ENCODE results near the gene SIGLEC9. TPM values are rescaled to one million over a fixed set of nuclear protein-coding genes. Genes with fewer than 3 reads are reported as not detected.

The SIGLEC9 gene
- polyA plus RNA-seq, 4 donors, result 0.81 to 3.4 (median 1.0) TPM

DNA sequence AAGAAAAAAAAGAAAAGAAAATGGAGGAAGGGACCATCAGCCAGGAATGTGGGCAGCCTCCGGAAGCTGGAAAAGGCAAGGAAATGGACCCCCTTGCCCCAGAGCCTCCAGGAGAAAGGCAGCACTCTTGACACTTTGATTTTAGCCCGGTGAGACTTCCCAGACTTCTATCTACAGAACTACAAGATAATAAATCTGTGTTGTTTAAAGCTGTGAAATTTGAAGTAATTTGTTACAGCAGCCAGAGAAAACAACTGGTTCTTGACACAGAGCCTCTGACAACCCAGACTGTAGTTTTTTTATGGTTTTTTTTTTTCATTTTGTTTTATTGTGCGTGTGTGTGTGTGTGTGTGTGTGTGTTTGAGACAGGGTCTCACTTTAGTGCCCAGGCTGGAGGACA lies 24.1 kb upstream of the SIGLEC9 start:
- peaks cover 0 to 38% (median 8%) of the 10 kb centered on the region in 3 donors for H3K36me3 ChIP-seq (ENCODE audit: control insufficient read depth in 3 of 3, insufficient read depth in 2 of 3, low read depth in 1 of 3, low read length in 3 of 3)
- H3K9me3 ChIP-seq (ENCODE audit: control insufficient read depth in 2 of 2, insufficient read depth in 1 of 2, low read depth in 1 of 2, low read length in 1 of 2), result no peaks in the 10 kb centered on the region
- H3K27me3 ChIP-seq (ENCODE audit: control insufficient read depth in 3 of 3, insufficient read depth in 3 of 3, low read length in 3 of 3), result no peaks in the 10 kb centered on the region
- H3K4me3 ChIP-seq (ENCODE audit: low read depth in 1 of 3, low read length in 3 of 3), result no peak overlapping the region
- FAIRE-seq (no peak), DNase-seq (no peak)
- H3K27ac ChIP-seq (ENCODE audit: low read depth in 1 of 3, low read length in 2 of 3), result no peak overlapping the region
- 59 to 75% (median 63%) methylated on average over 3 of the region's 3 CpGs for WGBS, 3 donors
- H3K4me1 ChIP-seq (ENCODE audit: control insufficient read depth in 3 of 3, insufficient read depth in 2 of 3, low read depth in 1 of 3, low read length in 2 of 3), result no peaks in the 10 kb centered on the region

DNA sequence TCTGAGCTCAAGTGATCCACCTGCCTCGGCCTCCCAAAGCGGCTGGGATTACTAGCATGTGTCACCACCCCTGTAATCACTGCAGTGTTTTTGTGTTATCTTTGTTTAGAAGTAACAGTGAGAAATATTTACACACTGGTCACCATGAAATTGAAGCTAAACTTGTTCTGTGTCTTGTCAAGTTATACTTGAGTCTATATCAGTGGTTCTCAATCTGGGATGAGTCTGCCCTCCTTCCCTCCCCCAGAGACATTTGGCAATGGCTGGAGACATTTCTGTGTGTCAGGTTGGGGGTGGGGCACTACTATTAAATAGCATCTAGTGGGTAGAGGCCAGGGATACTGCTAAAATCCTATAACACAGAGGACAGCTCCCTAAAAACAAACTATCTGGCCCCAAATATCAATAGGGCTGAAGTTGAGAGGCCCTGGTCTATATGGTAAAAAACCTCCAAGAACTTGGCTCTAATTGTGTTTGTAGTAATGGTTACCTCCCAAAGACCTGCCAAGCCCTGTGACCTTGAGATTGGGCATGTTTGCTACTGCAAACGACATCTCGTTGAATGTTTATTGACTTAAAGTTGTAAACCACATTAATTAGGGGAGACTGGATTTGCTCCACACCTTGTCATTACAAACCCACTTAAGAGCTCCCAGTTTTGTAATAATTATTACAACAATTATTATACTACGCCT lies 23.4 kb upstream of the SIGLEC9 start:
- WGBS, 3 donors, result 48 to 70% (median 62%) methylated on average over 5 of the region's 5 CpGs
- Histone ChIP-seq H3K27ac (ENCODE audit: low read depth in 1 of 3, low read length in 2 of 3) (no peak overlapping the region), H3K4me3 (ENCODE audit: low read depth in 1 of 3, low read length in 3 of 3) (no peak overlapping the region), H3K9me3 (ENCODE audit: control insufficient read depth in 2 of 2, insufficient read depth in 1 of 2, low read depth in 1 of 2, low read length in 1 of 2) (no peaks in the 10 kb centered on the region), H3K27me3 (ENCODE audit: control insufficient read depth in 3 of 3, insufficient read depth in 3 of 3, low read length in 3 of 3) (no peaks in the 10 kb centered on the region), H3K4me1 (ENCODE audit: control insufficient read depth in 3 of 3, insufficient read depth in 2 of 3, low read depth in 1 of 3, low read length in 2 of 3) (no peaks in the 10 kb centered on the region), H3K36me3 (ENCODE audit: control insufficient read depth in 3 of 3, insufficient read depth in 2 of 3, low read depth in 1 of 3, low read length in 3 of 3) (peaks cover 0 to 44% (median 8%) of the 10 kb centered on the region in 3 donors)
- DNase-seq (no peak), FAIRE-seq (no peak)

DNA sequence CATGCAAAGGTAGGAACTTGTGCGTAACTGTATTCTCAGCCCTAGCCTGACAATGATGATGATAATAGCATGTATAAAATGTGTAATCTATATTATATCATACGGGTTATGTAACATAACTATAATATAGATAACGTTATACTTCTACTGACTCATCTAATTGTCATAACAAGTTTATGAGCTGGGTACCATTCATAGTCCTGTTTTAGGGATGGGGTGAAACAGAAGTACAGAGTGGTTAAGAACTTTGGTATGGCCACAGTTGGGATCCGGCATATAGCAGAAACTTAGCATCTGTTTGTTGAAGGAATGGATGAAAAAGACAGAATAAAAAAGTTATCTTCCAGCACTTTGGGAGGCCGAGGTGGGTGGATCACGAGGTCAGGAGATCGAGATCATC lies 21.7 kb upstream of the SIGLEC9 start:
- Histone ChIP-seq H3K36me3 (ENCODE audit: control insufficient read depth in 3 of 3, insufficient read depth in 2 of 3, low read depth in 1 of 3, low read length in 3 of 3) (peaks cover 0 to 37% (median 8%) of the 10 kb centered on the region in 3 donors), H3K27ac (ENCODE audit: low read depth in 1 of 3, low read length in 2 of 3) (no peak overlapping the region), H3K9me3 (ENCODE audit: control insufficient read depth in 2 of 2, insufficient read depth in 1 of 2, low read depth in 1 of 2, low read length in 1 of 2) (no peaks in the 10 kb centered on the region), H3K4me1 (ENCODE audit: control insufficient read depth in 3 of 3, insufficient read depth in 2 of 3, low read depth in 1 of 3, low read length in 2 of 3) (peaks cover 0 to 5% (median 0%) of the 10 kb centered on the region in 3 donors), H3K4me3 (ENCODE audit: low read depth in 1 of 3, low read length in 3 of 3) (no peak overlapping the region), H3K27me3 (ENCODE audit: control insufficient read depth in 3 of 3, insufficient read depth in 3 of 3, low read length in 3 of 3) (no peaks in the 10 kb centered on the region)
- no peak for FAIRE-seq
- no peak for DNase-seq
- WGBS, 3 donors, result 86 to 95% (median 89%) methylated on average over 7 of the region's 7 CpGs

DNA sequence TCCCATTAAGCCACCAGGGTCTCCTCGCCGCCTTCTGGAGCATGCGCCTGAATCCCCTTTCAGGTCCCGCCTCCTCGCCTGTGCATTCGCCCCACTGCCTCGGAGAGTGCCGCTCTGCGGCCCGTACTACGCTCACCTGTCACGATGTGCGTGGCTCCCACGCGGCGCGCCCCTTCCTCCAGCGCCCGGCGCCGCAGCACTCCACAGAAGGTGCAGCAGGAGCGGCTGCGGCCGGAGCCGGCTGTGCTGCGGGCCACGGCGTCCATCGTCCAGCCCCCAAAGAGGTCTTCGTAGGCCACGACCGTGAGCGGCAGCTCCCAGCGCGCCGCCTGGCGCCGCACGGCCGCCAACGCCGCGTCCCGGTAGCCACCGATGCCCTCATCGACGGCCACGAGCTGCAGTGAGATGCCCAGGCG lies 20.8 kb upstream of the SIGLEC9 start:
- no peak overlapping the region for H3K4me3 ChIP-seq (ENCODE audit: low read depth in 1 of 3, low read length in 3 of 3)
- H3K27ac ChIP-seq (ENCODE audit: low read depth in 1 of 3, low read length in 2 of 3), result no peak overlapping the region
- no peaks in the 10 kb centered on the region for H3K9me3 ChIP-seq (ENCODE audit: control insufficient read depth in 2 of 2, insufficient read depth in 1 of 2, low read depth in 1 of 2, low read length in 1 of 2)
- FAIRE-seq (no peak), DNase-seq (no peak)
- peaks cover 0 to 36% (median 8%) of the 10 kb centered on the region in 3 donors for H3K36me3 ChIP-seq (ENCODE audit: control insufficient read depth in 3 of 3, insufficient read depth in 2 of 3, low read depth in 1 of 3, low read length in 3 of 3)
- peaks cover 0 to 8% (median 2%) of the 10 kb centered on the region in 3 donors for H3K4me1 ChIP-seq (ENCODE audit: control insufficient read depth in 3 of 3, insufficient read depth in 2 of 3, low read depth in 1 of 3, low read length in 2 of 3)
- no peaks in the 10 kb centered on the region for H3K27me3 ChIP-seq (ENCODE audit: control insufficient read depth in 3 of 3, insufficient read depth in 3 of 3, low read length in 3 of 3)
- 91 to 96% (median 92%) methylated on average over 37 to 49 of the region's 49 CpGs for WGBS, 3 donors

DNA sequence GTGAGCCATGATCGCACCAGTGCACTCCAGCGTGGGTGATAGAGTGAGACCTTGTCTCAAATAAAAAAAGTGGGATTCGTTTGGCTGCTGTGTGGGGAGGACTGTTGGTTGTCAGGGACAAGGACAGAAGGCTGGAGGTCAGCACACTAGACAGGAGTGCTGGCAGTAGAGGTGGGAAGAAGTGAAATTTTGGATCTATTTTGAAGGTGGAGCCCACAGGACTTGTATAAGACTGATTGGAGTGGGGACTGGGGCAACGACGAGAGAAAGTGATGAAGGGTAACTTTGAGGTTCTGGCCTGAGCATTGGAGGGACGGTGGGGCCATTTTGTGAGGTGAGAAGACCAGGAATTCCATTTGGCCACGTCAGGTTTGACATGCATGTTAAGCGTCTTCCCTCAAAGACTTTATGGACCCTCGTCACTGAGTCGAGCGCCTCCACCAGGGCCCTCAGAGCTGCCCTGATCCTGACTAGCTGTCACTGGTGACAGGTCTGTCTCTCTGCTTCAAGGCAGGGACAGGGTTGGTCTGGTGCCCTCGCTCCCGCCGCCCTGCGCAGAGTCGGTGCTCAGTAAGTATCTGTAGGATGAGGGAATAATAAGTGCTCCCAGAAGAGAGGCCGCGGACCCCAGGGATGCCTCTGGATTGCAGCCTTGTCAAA lies 17.2 kb upstream of the SIGLEC9 start:
- Histone ChIP-seq H3K9me3 (ENCODE audit: control insufficient read depth in 2 of 2, insufficient read depth in 1 of 2, low read depth in 1 of 2, low read length in 1 of 2) (no peaks in the 10 kb centered on the region), H3K4me3 (ENCODE audit: low read depth in 1 of 3, low read length in 3 of 3) (peak overlapping the region; percentile 45 to 77 (median 55)), H3K36me3 (ENCODE audit: control insufficient read depth in 3 of 3, insufficient read depth in 2 of 3, low read depth in 1 of 3, low read length in 3 of 3) (peaks cover 0 to 24% (median 3%) of the 10 kb centered on the region in 3 donors), H3K27ac (ENCODE audit: low read depth in 1 of 3, low read length in 2 of 3) (peak overlapping the region in 2 of 3 donors; percentile 3 to 50), H3K4me1 (ENCODE audit: control insufficient read depth in 3 of 3, insufficient read depth in 2 of 3, low read depth in 1 of 3, low read length in 2 of 3) (peaks cover 0 to 9% (median 2%) of the 10 kb centered on the region in 3 donors), H3K27me3 (ENCODE audit: control insufficient read depth in 3 of 3, insufficient read depth in 3 of 3, low read length in 3 of 3) (no peaks in the 10 kb centered on the region)
- no peak for FAIRE-seq
- DNase-seq, result no peak
- 9 to 17% (median 15%) methylated on average over 18 of the region's 18 CpGs for WGBS, 3 donors

DNA sequence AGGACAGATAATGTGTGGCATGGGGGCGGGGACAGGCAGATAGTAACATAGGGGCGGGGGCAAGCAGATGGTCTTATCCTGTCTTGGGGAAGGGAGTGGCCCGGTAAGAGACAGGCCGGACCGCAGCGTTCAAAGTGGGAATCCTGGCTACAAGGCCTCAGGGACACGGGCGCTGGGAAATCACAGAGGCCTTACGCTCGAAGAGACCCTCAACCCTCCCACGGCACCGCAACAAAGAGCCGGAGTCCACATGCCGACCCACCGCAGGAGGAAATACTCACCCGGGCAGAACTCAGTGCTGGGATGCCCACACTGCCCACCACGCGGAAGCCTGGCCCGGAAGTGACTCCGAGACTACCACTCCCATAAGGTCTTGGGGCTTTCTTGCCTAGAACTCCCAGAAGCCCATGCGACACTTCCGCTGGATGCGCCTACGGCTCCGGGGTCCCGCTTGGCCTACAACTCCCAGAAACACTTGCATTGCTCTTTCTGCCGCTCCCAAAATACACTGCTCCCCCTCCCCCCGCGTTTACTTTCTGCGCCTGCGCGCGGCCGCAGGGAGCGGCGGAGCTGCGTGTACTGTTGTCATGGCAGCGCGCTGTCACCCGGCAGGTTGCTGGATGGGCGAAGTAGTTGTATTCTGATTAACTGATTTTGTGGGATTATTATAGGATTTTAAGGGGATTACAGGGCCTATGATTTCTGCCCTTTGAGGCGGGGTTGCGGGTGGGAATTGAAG lies 16.5 kb upstream of the SIGLEC9 start, which contains the start of gene CTU1:
TSS of gene CTU1 (minus strand) at position 344 of the 739 bp plus-strand sequence. CDS start 3,840 bp downstream, outside the sequence.
- WGBS, 3 donors, result 0 to 1% (median 0%) methylated on average over 42 to 43 of the region's 43 CpGs
- H3K4me1 ChIP-seq (ENCODE audit: control insufficient read depth in 3 of 3, insufficient read depth in 2 of 3, low read depth in 1 of 3, low read length in 2 of 3), result peaks cover 0 to 9% (median 2%) of the 10 kb centered on the region in 3 donors
- H3K36me3 ChIP-seq (ENCODE audit: control insufficient read depth in 3 of 3, insufficient read depth in 2 of 3, low read depth in 1 of 3, low read length in 3 of 3), result peaks cover 0 to 21% (median 0%) of the 10 kb centered on the region in 3 donors
- no peaks in the 10 kb centered on the region for H3K9me3 ChIP-seq (ENCODE audit: control insufficient read depth in 2 of 2, insufficient read depth in 1 of 2, low read depth in 1 of 2, low read length in 1 of 2)
- no peaks in the 10 kb centered on the region for H3K27me3 ChIP-seq (ENCODE audit: control insufficient read depth in 3 of 3, insufficient read depth in 3 of 3, low read length in 3 of 3)
- no peak for FAIRE-seq
- DNase-seq, result peak; percentile 99
- H3K27ac ChIP-seq (ENCODE audit: low read depth in 1 of 3, low read length in 2 of 3), result peak within 1 kb of the TSS in 2 of 3 donors; percentile 3 to 70
- H3K4me3 ChIP-seq (ENCODE audit: low read depth in 1 of 3, low read length in 3 of 3), result peak within 1 kb of the TSS; percentile 54 to 77 (median 55)

DNA sequence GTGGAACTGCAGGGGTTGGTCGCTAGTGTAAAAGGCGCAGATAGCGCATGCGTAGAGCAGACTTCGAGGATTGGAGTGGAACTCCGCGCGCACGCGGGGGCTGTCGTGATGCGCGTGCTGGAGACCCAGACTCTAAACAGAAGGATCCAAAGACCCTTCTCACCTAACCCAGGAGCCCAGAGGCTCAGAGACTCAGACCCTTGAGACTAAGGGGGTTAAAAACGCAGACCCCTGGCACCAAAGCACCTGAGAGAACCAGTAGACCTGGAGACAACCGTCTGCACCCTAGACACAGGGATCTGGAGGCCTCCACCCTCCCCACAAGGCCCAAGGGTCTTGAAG lies 15.9 kb upstream of the SIGLEC9 start:
- FAIRE-seq (no peak), DNase-seq (no peak)

DNA sequence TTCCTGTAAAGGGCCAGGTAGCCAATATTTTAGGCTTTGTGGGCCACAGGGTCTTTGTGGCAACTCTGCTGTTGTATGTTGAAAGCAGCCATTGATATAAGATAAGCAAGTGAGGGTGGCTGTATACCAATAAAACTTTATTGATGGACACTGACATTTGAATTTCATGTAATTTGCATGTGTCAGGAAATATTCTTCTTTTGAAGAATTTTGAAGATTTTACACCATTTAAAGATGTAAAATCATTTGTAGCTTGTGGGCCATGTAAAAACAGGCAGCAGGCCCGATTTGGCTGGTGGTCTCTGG lies 14.1 kb upstream of the SIGLEC9 start:
- DNase-seq (no peak), FAIRE-seq (no peak)
- H3K36me3 ChIP-seq (ENCODE audit: control insufficient read depth in 3 of 3, insufficient read depth in 2 of 3, low read depth in 1 of 3, low read length in 3 of 3), result peaks cover 0 to 6% (median 0%) of the 10 kb centered on the region in 3 donors
- H3K27ac ChIP-seq (ENCODE audit: low read depth in 1 of 3, low read length in 2 of 3), result no peak overlapping the region
- H3K4me1 ChIP-seq (ENCODE audit: control insufficient read depth in 3 of 3, insufficient read depth in 2 of 3, low read depth in 1 of 3, low read length in 2 of 3), result peaks cover 0 to 9% (median 2%) of the 10 kb centered on the region in 3 donors
- H3K27me3 ChIP-seq (ENCODE audit: control insufficient read depth in 3 of 3, insufficient read depth in 3 of 3, low read length in 3 of 3), result no peaks in the 10 kb centered on the region
- H3K4me3 ChIP-seq (ENCODE audit: low read depth in 1 of 3, low read length in 3 of 3), result no peak overlapping the region
- H3K9me3 ChIP-seq (ENCODE audit: control insufficient read depth in 2 of 2, insufficient read depth in 1 of 2, low read depth in 1 of 2, low read length in 1 of 2), result no peaks in the 10 kb centered on the region
- WGBS, 3 donors, result 68 to 80% (median 70%) methylated on average over 1 of the region's 1 CpG

More for the DNA sequence above, 15.9 kb upstream of the SIGLEC9 start:
- H3K27ac ChIP-seq (ENCODE audit: low read depth in 1 of 3, low read length in 2 of 3), result peak overlapping the region in 1 of 3 donors; percentile 70
- H3K27me3 ChIP-seq (ENCODE audit: control insufficient read depth in 3 of 3, insufficient read depth in 3 of 3, low read length in 3 of 3), result no peaks in the 10 kb centered on the region
- H3K4me3 ChIP-seq (ENCODE audit: low read depth in 1 of 3, low read length in 3 of 3), result peak overlapping the region; percentile 38 to 55 (median 54)
- no peaks in the 10 kb centered on the region for H3K9me3 ChIP-seq (ENCODE audit: control insufficient read depth in 2 of 2, insufficient read depth in 1 of 2, low read depth in 1 of 2, low read length in 1 of 2)
- WGBS, 3 donors, result 3 to 7% (median 5%) methylated on average over 15 of the region's 15 CpGs
- peaks cover 0 to 9% (median 2%) of the 10 kb centered on the region in 3 donors for H3K4me1 ChIP-seq (ENCODE audit: control insufficient read depth in 3 of 3, insufficient read depth in 2 of 3, low read depth in 1 of 3, low read length in 2 of 3)
- peaks cover 0 to 18% (median 0%) of the 10 kb centered on the region in 3 donors for H3K36me3 ChIP-seq (ENCODE audit: control insufficient read depth in 3 of 3, insufficient read depth in 2 of 3, low read depth in 1 of 3, low read length in 3 of 3)

All from small intestine (tissue), 7 donors.